ENCODE results near the gene WDPCP. TPM values are rescaled to one million over a fixed set of nuclear protein-coding genes. Genes with fewer than 3 reads are reported as not detected.

The WDPCP gene
- total RNA-seq, 1 donor from 2014 or later, result 4.3 TPM

GRCh38 chr2:63436488-63436887, 151.8 kb downstream of the WDPCP start:
- DNase-seq, result no peak
- no peaks in the 10 kb centered on the region for H3K36me3 Mint-ChIP-seq (ENCODE audit: unreplicated experiment)
- H3K4me3 Mint-ChIP-seq (ENCODE audit: unreplicated experiment), result no peak overlapping the region
- peaks cover 1% of the 10 kb centered on the region for H3K27me3 Mint-ChIP-seq (ENCODE audit: unreplicated experiment)
- TF ChIP-seq CTCF (IDR thresholded peaks at IDR 0.05; ENCODE audit: partially characterized antibody, unreplicated experiment), result no peak
- H3K4me1 Mint-ChIP-seq (ENCODE audit: low read depth, unreplicated experiment), result peaks cover 3% of the 10 kb centered on the region
- peaks cover 2% of the 10 kb centered on the region for H3K9me3 Mint-ChIP-seq (ENCODE audit: unreplicated experiment)
- no peak overlapping the region for H3K27ac Mint-ChIP-seq (ENCODE audit: unreplicated experiment)

- TF ChIP-seq CTCF (IDR thresholded peaks at IDR 0.05; ENCODE audit: partially characterized antibody, unreplicated experiment), result no peak
- peaks cover 3% of the 10 kb centered on the region for H3K4me1 Mint-ChIP-seq (ENCODE audit: low read depth, unreplicated experiment)
- H3K9me3 Mint-ChIP-seq (ENCODE audit: unreplicated experiment), result peaks cover 2% of the 10 kb centered on the region
- peaks cover 1% of the 10 kb centered on the region for H3K27me3 Mint-ChIP-seq (ENCODE audit: unreplicated experiment)
- DNase-seq, result no peak
- H3K36me3 Mint-ChIP-seq (ENCODE audit: unreplicated experiment), result no peaks in the 10 kb centered on the region
- no peak overlapping the region for H3K27ac Mint-ChIP-seq (ENCODE audit: unreplicated experiment)
- no peak overlapping the region for H3K4me3 Mint-ChIP-seq (ENCODE audit: unreplicated experiment)
Observed at GRCh38 chr2:63435070-63435469, 153.2 kb downstream of the WDPCP start.

- DNase-seq, result no peak
- H3K36me3 Mint-ChIP-seq (ENCODE audit: unreplicated experiment), result no peaks in the 10 kb centered on the region
- H3K9me3 Mint-ChIP-seq (ENCODE audit: unreplicated experiment), result peaks cover 2% of the 10 kb centered on the region
- no peak overlapping the region for H3K27ac Mint-ChIP-seq (ENCODE audit: unreplicated experiment)
- no peak for TF ChIP-seq CTCF (IDR thresholded peaks at IDR 0.05; ENCODE audit: partially characterized antibody, unreplicated experiment)
- H3K27me3 Mint-ChIP-seq (ENCODE audit: unreplicated experiment), result peaks cover 1% of the 10 kb centered on the region
- peaks cover 3% of the 10 kb centered on the region for H3K4me1 Mint-ChIP-seq (ENCODE audit: low read depth, unreplicated experiment)
- no peak overlapping the region for H3K4me3 Mint-ChIP-seq (ENCODE audit: unreplicated experiment)
Observed at GRCh38 chr2:63434024-63435001, 154.0 kb downstream of the WDPCP start.

GRCh38 chr2:63432373-63432772, 155.9 kb downstream of the WDPCP start:
- no peak for TF ChIP-seq CTCF (IDR thresholded peaks at IDR 0.05; ENCODE audit: partially characterized antibody, unreplicated experiment)
- no peak overlapping the region for H3K27ac Mint-ChIP-seq (ENCODE audit: unreplicated experiment)
- no peak for DNase-seq
- H3K4me1 Mint-ChIP-seq (ENCODE audit: low read depth, unreplicated experiment), result peaks cover 3% of the 10 kb centered on the region
- H3K9me3 Mint-ChIP-seq (ENCODE audit: unreplicated experiment), result peaks cover 2% of the 10 kb centered on the region
- peaks cover 6% of the 10 kb centered on the region for H3K36me3 Mint-ChIP-seq (ENCODE audit: unreplicated experiment)
- H3K4me3 Mint-ChIP-seq (ENCODE audit: unreplicated experiment), result no peak overlapping the region
- H3K27me3 Mint-ChIP-seq (ENCODE audit: unreplicated experiment), result peaks cover 1% of the 10 kb centered on the region

GRCh38 chr2:63425606-63426005, 162.7 kb downstream of the WDPCP start:
- H3K4me1 Mint-ChIP-seq (ENCODE audit: low read depth, unreplicated experiment), result no peaks in the 10 kb centered on the region
- peaks cover 6% of the 10 kb centered on the region for H3K36me3 Mint-ChIP-seq (ENCODE audit: unreplicated experiment)
- no peak for TF ChIP-seq CTCF (IDR thresholded peaks at IDR 0.05; ENCODE audit: partially characterized antibody, unreplicated experiment)
- H3K9me3 Mint-ChIP-seq (ENCODE audit: unreplicated experiment), result no peaks in the 10 kb centered on the region
- no peak overlapping the region for H3K4me3 Mint-ChIP-seq (ENCODE audit: unreplicated experiment)
- no peak overlapping the region for H3K27ac Mint-ChIP-seq (ENCODE audit: unreplicated experiment)
- H3K27me3 Mint-ChIP-seq (ENCODE audit: unreplicated experiment), result no peaks in the 10 kb centered on the region
- DNase-seq, result no peak
